ENCODE measurements around the gene CAPN10.

CAPN10 gene

DNA sequence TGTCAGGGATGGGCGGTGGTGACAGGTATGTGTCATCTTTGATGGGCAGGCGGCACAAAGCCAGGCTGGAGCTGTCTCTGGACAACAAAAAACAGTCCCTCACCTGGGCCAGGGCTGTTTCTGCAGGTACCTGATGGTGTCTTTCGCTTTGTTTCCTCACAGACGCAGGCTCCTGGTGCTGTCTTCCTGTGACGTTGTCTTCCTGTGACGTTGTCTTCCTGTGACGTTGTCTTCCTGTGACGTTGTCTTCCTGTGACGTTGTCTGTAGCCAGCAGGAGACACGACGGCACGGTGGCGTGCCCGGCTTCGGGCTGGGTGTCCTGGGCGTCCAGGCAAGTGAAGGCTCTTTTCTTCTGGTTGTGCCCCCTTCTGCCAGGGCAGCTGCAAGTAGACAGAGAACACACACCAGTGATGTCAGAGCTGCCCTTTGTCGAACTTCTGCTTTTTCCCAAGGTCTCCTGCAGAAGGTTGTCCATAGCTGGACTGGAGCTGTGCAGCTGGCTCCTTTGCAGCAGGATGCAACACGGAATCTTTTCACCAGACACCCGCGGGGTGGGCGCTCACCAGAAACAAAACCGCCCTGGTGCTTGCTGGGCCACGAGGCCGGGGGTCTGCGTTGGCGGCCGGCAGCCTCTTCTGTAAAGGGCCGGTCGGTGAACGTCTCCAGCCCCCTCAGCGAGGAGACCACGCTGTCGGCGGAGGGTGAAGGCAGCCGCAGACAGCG lies 59.8 kb downstream of the CAPN10 start:
- H3K36me3 ChIP-seq (ENCODE audit: control insufficient read depth, insufficient read depth, low read length), result no peaks in the 10 kb centered on the region
- H3K9ac ChIP-seq (ENCODE audit: low read length), result no peak overlapping the region
- no peak overlapping the region for H3K4me3 ChIP-seq (ENCODE audit: low read length)
- H3K4me1 ChIP-seq (ENCODE audit: control insufficient read depth, insufficient read depth, low read length), result no peaks in the 10 kb centered on the region
- no peaks in the 10 kb centered on the region for H3K9me3 ChIP-seq (ENCODE audit: control insufficient read depth, low read length)
- peaks cover 33% of the 10 kb centered on the region for H3K27me3 ChIP-seq (ENCODE audit: control insufficient read depth, insufficient read depth, low read length)

DNA sequence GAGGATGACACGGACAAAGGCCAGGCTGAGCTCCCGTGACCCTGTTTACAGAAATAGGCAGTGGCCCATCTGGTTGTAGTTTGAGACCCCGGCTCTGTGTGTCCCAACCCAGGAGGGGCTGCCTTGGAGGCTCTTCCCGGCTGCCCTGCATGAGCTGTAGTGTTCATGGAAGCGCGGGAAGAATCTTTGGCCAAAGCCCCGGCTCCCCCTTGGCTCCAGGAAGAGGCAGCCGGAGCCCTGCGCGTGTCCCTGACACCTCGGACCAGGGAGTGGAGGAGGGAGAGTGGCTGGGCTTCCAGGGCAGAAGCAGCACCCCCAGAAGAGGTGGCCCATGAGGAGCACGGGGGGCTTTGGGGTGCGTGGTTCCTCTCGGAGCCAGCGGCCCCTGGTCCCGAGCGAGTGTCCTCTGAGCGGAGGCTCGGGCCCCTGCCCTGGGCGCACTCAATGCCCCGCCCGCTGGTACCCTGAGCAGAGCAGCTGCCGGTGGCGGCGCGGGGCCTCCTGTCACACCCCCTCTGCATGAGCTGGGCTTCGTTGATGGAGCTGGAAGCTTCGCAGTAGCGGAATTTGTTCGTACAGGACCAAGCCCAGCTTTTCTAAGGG lies 60.5 kb downstream of the CAPN10 start:
- Histone ChIP-seq H3K9me3 (ENCODE audit: control insufficient read depth, low read length) (no peaks in the 10 kb centered on the region), H3K27me3 (ENCODE audit: control insufficient read depth, insufficient read depth, low read length) (peaks cover 33% of the 10 kb centered on the region), H3K4me3 (ENCODE audit: low read length) (no peak overlapping the region), H3K9ac (ENCODE audit: low read length) (no peak overlapping the region), H3K36me3 (ENCODE audit: control insufficient read depth, insufficient read depth, low read length) (no peaks in the 10 kb centered on the region), H3K4me1 (ENCODE audit: control insufficient read depth, insufficient read depth, low read length) (no peaks in the 10 kb centered on the region)

GRCh38 chr2:240647503-240648154 lies 61.1 kb downstream of the CAPN10 start:
- no peaks in the 10 kb centered on the region for H3K36me3 ChIP-seq (ENCODE audit: control insufficient read depth, insufficient read depth, low read length)
- H3K9me3 ChIP-seq (ENCODE audit: control insufficient read depth, low read length), result no peaks in the 10 kb centered on the region
- no peaks in the 10 kb centered on the region for H3K4me1 ChIP-seq (ENCODE audit: control insufficient read depth, insufficient read depth, low read length)
- no peak overlapping the region for H3K9ac ChIP-seq (ENCODE audit: low read length)
- peaks cover 37% of the 10 kb centered on the region for H3K27me3 ChIP-seq (ENCODE audit: control insufficient read depth, insufficient read depth, low read length)
- no peak overlapping the region for H3K4me3 ChIP-seq (ENCODE audit: low read length)

GRCh38 chr2:240648155-240648649 lies 61.7 kb downstream of the CAPN10 start:
- H3K36me3 ChIP-seq (ENCODE audit: control insufficient read depth, insufficient read depth, low read length), result no peaks in the 10 kb centered on the region
- no peak overlapping the region for H3K9ac ChIP-seq (ENCODE audit: low read length)
- no peak overlapping the region for H3K4me3 ChIP-seq (ENCODE audit: low read length)
- peaks cover 37% of the 10 kb centered on the region for H3K27me3 ChIP-seq (ENCODE audit: control insufficient read depth, insufficient read depth, low read length)
- no peaks in the 10 kb centered on the region for H3K9me3 ChIP-seq (ENCODE audit: control insufficient read depth, low read length)
- no peaks in the 10 kb centered on the region for H3K4me1 ChIP-seq (ENCODE audit: control insufficient read depth, insufficient read depth, low read length)
